H9 (cell line): ENCODE measurements around the gene ARFIP1. TPM values are rescaled to one million over a fixed set of nuclear protein-coding genes. Genes with fewer than 3 reads are reported as not detected.

Experiments used
- DNase-seq: peaks from one replicate; pipeline ENCODE4 v3.0.0-alpha.2; 2017
- H2AFZ ChIP-seq: one replicate; pipeline ENCODE4 v1.6.1; 2013; ENCODE audit warnings: mild to moderate bottlenecking, low read length, control low read depth, moderate library complexity
- H2AK5ac ChIP-seq: 2 replicates; pipeline ENCODE4 v1.6.1; 2013; ENCODE audit warnings: low read length, control low read depth, mixed read lengths; ENCODE audit not compliant: insufficient read length
- H2BK120ac ChIP-seq: one replicate; pipeline ENCODE4 v1.6.1; 2013; ENCODE audit warnings: low read depth, mild to moderate bottlenecking, low read length, control low read depth, inconsistent platforms; ENCODE audit not compliant: poor library complexity, severe bottlenecking
- H2BK12ac ChIP-seq: 2 replicates; pipeline ENCODE4 v1.6.1; 2013; ENCODE audit warnings: low read length, control low read depth, mixed read lengths, low read depth; ENCODE audit not compliant: insufficient read length
- H2BK15ac ChIP-seq: 2 replicates; pipeline ENCODE4 v1.6.1; 2013; ENCODE audit warnings: low read depth, low read length, control low read depth
- H2BK20ac ChIP-seq: one replicate; pipeline ENCODE4 v1.6.1; 2013; ENCODE audit warnings: low read depth, mild to moderate bottlenecking, low read length, control low read depth, inconsistent platforms; ENCODE audit not compliant: poor library complexity, severe bottlenecking
- H2BK5ac ChIP-seq: 2 replicates; pipeline ENCODE4 v1.6.1; 2013; ENCODE audit warnings: low read length, control low read depth, mixed read lengths; ENCODE audit not compliant: insufficient read length
- H3K14ac ChIP-seq: 2 replicates; pipeline ENCODE4 v1.6.1; 2013; ENCODE audit warnings: low read length, control low read depth; ENCODE audit not compliant: insufficient read depth
- H3K18ac ChIP-seq: 2 replicates; pipeline ENCODE4 v1.6.1; 2013; ENCODE audit warnings: low read depth, mild to moderate bottlenecking, mixed read lengths, low read length, control low read depth; ENCODE audit not compliant: insufficient read length
- H3K23ac ChIP-seq: 2 replicates; pipeline ENCODE4 v1.6.1; 2013; ENCODE audit warnings: low read length, control low read depth, mixed read lengths, low read depth; ENCODE audit not compliant: insufficient read length
- H3K23me2 ChIP-seq: 2 replicates; pipeline ENCODE4 v1.6.1; 2013; ENCODE audit warnings: low read depth, mild to moderate bottlenecking, mixed read lengths, low read length, control low read depth; ENCODE audit not compliant: insufficient read length, poor library complexity, severe bottlenecking
- H3K27ac ChIP-seq: 2 replicates; pipeline ENCODE4 v1.5.1; 2013; ENCODE audit warnings: low read length, control low read depth, mixed read lengths, low read depth; ENCODE audit not compliant: insufficient read length
- H3K27me3 ChIP-seq: 2 replicates; pipeline ENCODE4 v1.6.1; 2013; ENCODE audit warnings: low read length, control low read depth, inconsistent platforms; ENCODE audit not compliant: insufficient read depth
- H3K4ac ChIP-seq: 2 replicates; pipeline ENCODE4 v1.6.1; 2013; ENCODE audit warnings: low read depth, mild to moderate bottlenecking, control low read depth, inconsistent platforms, low read length, moderate library complexity
- H3K4me1 ChIP-seq: 2 replicates; pipeline ENCODE4 v1.6.1; 2013; ENCODE audit warnings: low read length, control low read depth, inconsistent platforms; ENCODE audit not compliant: insufficient read depth
- H3K4me2 ChIP-seq: 2 replicates; pipeline ENCODE4 v1.6.1; 2013; ENCODE audit warnings: low read length, control low read depth, mixed read lengths; ENCODE audit not compliant: insufficient read length, insufficient read depth
- H3K56ac ChIP-seq: 2 replicates; pipeline ENCODE4 v1.6.1; 2013; ENCODE audit warnings: low read depth, mild to moderate bottlenecking, mixed read lengths, low read length, control low read depth; ENCODE audit not compliant: insufficient read length
- H3K79me1 ChIP-seq: 2 replicates; pipeline ENCODE4 v1.6.1; 2013; ENCODE audit warnings: low read depth, mild to moderate bottlenecking, moderate library complexity, low read length, control low read depth, inconsistent platforms; ENCODE audit not compliant: insufficient read depth, poor library complexity, severe bottlenecking
- H3K79me2 ChIP-seq: 2 replicates; pipeline ENCODE4 v1.6.1; 2013; ENCODE audit warnings: low read length, control low read depth, inconsistent platforms; ENCODE audit not compliant: insufficient read depth
- H3K9ac ChIP-seq: 2 replicates; pipeline ENCODE4 v1.6.1; 2013; ENCODE audit warnings: low read length, control low read depth, mixed read lengths; ENCODE audit not compliant: insufficient read length; ENCODE audit errors: extremely low read depth
- H3K9me3 ChIP-seq: one replicate; pipeline ENCODE4 v1.6.1; 2013; ENCODE audit warnings: low read depth, low read length, inconsistent platforms; ENCODE audit not compliant: control insufficient read depth
- H3T11ph ChIP-seq: one replicate; pipeline ENCODE4 v1.6.1; 2013; ENCODE audit warnings: mild to moderate bottlenecking, low read length, control low read depth, inconsistent platforms
- H4K20me1 ChIP-seq: one replicate; pipeline ENCODE4 v1.6.1; 2013; ENCODE audit not compliant: control insufficient read depth, insufficient read length, insufficient read depth
- H4K5ac ChIP-seq: 2 replicates; pipeline ENCODE4 v1.6.1; 2013; ENCODE audit warnings: low read depth, mild to moderate bottlenecking, mixed read lengths, low read length, control low read depth; ENCODE audit not compliant: insufficient read length
- H4K8ac ChIP-seq: replicated peaks from 2 replicates; pipeline ENCODE4 v1.6.1; 2013; ENCODE audit warnings: low read length, control low read depth, mixed read lengths, low read depth; ENCODE audit not compliant: insufficient read length
- H4K91ac ChIP-seq: 2 replicates; pipeline ENCODE4 v1.6.1; 2013; ENCODE audit warnings: low read depth, mild to moderate bottlenecking, moderate library complexity, mixed read lengths, low read length, control low read depth; ENCODE audit not compliant: insufficient read length
- H3K27ac Mint-ChIP-seq, 3 experiments: 2 replicates in 2 of 3; 3 replicates in 1 of 3; pipeline ENCODE4 v1.8.0; 2020 to 2021; ENCODE audit warnings: mixed read lengths in 3 of 3, mild to moderate bottlenecking in 1 of 3, moderate library complexity in 1 of 3
- H3K27me3 Mint-ChIP-seq: 2 replicates; pipeline ENCODE4 v1.8.0; 2021; ENCODE audit warnings: low read depth, mild to moderate bottlenecking, moderate library complexity, mixed read lengths
- H3K36me3 Mint-ChIP-seq, 3 experiments: 2 replicates in 2 of 3; 3 replicates in 1 of 3; pipeline ENCODE4 v1.8.0; 2020 to 2021; ENCODE audit warnings: low read depth in 3 of 3, mixed read lengths in 3 of 3; ENCODE audit not compliant: insufficient read depth in 1 of 3
- H3K4me1 Mint-ChIP-seq, 2 experiments: 2 replicates each; pipeline ENCODE4 v1.8.0; 2020; ENCODE audit warnings: mixed read lengths in 2 of 2
- H3K4me3 Mint-ChIP-seq, 2 experiments: 2 replicates in 1 of 2; 3 replicates in 1 of 2; pipeline ENCODE4 v1.8.0; 2020 to 2021; ENCODE audit warnings: mild to moderate bottlenecking in 2 of 2, mixed read lengths in 2 of 2, moderate library complexity in 1 of 2
- H3K9me3 Mint-ChIP-seq, 2 experiments: 2 replicates in 1 of 2; 3 replicates in 1 of 2; pipeline ENCODE4 v1.8.0; 2020; ENCODE audit warnings: mild to moderate bottlenecking in 2 of 2, mixed read lengths in 2 of 2, moderate library complexity in 1 of 2
- CTCF ChIP-seq: fragments of 200-600 bp; sonication (generic); conservative IDR thresholded peaks from 3 replicates; pipeline ENCODE4 v1.8.0; 2021; ENCODE audit warnings: antibody characterized with exemption, mild to moderate bottlenecking
- WGBS: extraction: QIAGEN DNeasy Blood & Tissue Kit; methylation state at CpG from one replicate; pipeline ENCODE4 v1.1.7; 2013; ENCODE audit warnings: missing lambda C conversion rate, low lambda C conversion rate, mixed read lengths; ENCODE audit not compliant: insufficient read length; ENCODE audit errors: extremely low coverage; 5-methylcytosine and 5-hydroxymethylcytosine counted together
- total RNA-seq: library from RNA; stranded (reverse); gene quantifications from 2 replicates; pipeline ENCODE4 v1.2.1, GENCODE V29; 2021

Gene ARFIP1
- total RNA-seq, 1 experiment from 2014 or later: 30.8 TPM

DNA sequence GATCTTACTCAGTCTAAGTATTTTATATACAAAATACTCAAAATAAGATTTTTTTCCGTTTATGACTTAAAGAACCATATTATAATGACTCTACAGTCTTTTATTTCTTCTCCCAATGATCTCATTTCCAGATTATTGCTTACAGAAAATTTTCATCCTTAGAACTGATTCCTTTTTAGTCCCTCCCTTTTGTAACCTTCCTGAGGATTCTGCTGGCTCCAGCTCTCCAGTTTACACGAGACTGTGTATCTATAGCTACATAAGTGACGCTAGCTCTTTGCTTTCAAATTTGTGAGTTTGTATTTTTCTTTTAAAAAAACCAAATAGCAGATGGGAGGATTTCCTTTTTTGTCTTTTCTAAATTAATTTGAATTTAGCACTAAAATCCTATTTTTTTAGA, 180.3 kb downstream of the ARFIP1 start:
- H3K79me1 ChIP-seq: peaks cover 5% of the 10 kb centered on the region

More for the DNA sequence above, 180.3 kb downstream of the ARFIP1 start:
- Mint-ChIP-seq H3K4me3 (no peak overlapping the region), H3K9me3 (no peaks in the 10 kb centered on the region), H3K27me3 (no peaks in the 10 kb centered on the region), H3K36me3 (peaks cover 22 to 71% (median 36%) of the 10 kb centered on the region in 3 experiments; a peak in 6 of 7 replicates), H3K4me1 (peaks cover 16 to 24% of the 10 kb centered on the region in 2 experiments), H3K27ac (no peak overlapping the region)
- Histone ChIP-seq H3K9ac (no peak overlapping the region), H3K79me2 (no peaks in the 10 kb centered on the region), H2BK5ac (no peak overlapping the region), H2BK120ac (no peak overlapping the region), H2BK12ac (no peak overlapping the region), H3K27me3 (no peaks in the 10 kb centered on the region), H2AFZ (no peak overlapping the region), H3T11ph (no peak overlapping the region), H2BK15ac (no peak overlapping the region), H4K8ac (no peak overlapping the region), H3K4me1 (no peaks in the 10 kb centered on the region; the same call in 1 of the 2 replicates), H3K27ac (no peak overlapping the region), H3K56ac (no peak overlapping the region), H3K9me3 (no peaks in the 10 kb centered on the region), H3K23ac (no peak overlapping the region), H4K20me1 (no peaks in the 10 kb centered on the region), H3K4ac (no peak overlapping the region), H3K4me2 (no peak overlapping the region), H2BK20ac (no peak overlapping the region), H3K23me2 (no peaks in the 10 kb centered on the region), H4K91ac (no peak overlapping the region), H4K5ac (no peak overlapping the region), H3K14ac (no peak overlapping the region), H3K18ac (no peak overlapping the region), H2AK5ac (no peak overlapping the region)
- TF ChIP-seq CTCF: no peak
- DNase-seq: no peak
- WGBS: no CpG with 5 or more reads among the region's 3 CpGs
